Measurements from ENCODE around the gene SLAMF1.

DNA sequence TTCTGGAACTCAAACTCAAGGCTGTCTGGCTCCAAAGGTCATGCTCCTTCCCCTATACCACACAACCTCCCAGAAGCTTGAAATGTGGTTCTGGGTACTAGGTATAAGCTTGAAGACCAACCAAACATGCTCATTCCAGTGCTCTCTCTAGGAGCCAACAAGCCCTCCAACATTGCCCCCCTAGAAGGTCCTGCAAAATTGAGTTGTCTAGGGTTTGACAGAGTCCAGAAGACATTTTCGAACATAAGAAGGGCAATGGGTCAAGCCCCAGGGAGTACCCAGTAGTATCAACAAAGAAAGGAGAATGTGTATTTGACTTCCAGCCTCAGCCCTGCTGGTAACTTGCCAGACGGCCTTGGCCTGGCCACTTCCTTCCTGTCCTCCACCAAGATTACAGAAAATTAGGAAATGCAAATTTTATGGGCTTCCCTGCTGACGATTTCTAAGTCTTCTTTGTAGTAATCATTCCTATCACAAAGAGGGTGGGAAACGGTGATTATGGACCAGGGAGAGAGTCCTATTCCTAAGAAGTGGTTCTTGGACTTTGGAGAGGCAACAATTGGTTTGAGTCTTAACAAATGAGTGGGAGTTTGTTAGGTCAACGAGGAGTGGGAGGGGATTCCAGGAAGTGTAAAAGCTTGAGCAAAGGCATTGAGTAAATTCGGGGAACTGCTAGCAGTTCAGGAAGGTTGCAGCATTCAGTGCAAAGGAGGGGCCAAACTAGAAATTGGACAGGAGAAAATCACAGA is 18.7 kb upstream of the SLAMF1 start:
- TF ChIP-seq, protein P1, sequence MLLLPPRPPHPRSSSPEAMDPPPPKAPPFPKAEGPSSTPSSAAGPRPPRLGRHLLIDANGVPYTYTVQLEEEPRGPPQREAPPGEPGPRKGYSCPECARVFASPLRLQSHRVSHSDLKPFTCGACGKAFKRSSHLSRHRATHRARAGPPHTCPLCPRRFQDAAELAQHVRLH (CRISPR knock-in tag; IDR thresholded peaks at IDR 0.05; ENCODE audit: borderline replicate concordance, low read depth): no peak
- TF ChIP-seq, protein P2, sequence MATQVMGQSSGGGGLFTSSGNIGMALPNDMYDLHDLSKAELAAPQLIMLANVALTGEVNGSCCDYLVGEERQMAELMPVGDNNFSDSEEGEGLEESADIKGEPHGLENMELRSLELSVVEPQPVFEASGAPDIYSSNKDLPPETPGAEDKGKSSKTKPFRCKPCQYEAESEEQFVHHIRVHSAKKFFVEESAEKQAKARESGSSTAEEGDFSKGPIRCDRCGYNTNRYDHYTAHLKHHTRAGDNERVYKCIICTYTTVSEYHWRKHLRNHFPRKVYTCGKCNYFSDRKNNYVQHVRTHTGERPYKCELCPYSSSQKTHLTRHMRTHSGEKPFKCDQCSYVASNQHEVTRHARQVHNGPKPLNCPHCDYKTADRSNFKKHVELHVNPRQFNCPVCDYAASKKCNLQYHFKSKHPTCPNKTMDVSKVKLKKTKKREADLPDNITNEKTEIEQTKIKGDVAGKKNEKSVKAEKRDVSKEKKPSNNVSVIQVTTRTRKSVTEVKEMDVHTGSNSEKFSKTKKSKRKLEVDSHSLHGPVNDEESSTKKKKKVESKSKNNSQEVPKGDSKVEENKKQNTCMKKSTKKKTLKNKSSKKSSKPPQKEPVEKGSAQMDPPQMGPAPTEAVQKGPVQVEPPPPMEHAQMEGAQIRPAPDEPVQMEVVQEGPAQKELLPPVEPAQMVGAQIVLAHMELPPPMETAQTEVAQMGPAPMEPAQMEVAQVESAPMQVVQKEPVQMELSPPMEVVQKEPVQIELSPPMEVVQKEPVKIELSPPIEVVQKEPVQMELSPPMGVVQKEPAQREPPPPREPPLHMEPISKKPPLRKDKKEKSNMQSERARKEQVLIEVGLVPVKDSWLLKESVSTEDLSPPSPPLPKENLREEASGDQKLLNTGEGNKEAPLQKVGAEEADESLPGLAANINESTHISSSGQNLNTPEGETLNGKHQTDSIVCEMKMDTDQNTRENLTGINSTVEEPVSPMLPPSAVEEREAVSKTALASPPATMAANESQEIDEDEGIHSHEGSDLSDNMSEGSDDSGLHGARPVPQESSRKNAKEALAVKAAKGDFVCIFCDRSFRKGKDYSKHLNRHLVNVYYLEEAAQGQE (IDR thresholded peaks at IDR 0.05; ENCODE audit: borderline replicate concordance in 1 of 2, low read depth in 1 of 2, low read length in 2 of 2): no peak
- TF ChIP-seq, protein P3, sequence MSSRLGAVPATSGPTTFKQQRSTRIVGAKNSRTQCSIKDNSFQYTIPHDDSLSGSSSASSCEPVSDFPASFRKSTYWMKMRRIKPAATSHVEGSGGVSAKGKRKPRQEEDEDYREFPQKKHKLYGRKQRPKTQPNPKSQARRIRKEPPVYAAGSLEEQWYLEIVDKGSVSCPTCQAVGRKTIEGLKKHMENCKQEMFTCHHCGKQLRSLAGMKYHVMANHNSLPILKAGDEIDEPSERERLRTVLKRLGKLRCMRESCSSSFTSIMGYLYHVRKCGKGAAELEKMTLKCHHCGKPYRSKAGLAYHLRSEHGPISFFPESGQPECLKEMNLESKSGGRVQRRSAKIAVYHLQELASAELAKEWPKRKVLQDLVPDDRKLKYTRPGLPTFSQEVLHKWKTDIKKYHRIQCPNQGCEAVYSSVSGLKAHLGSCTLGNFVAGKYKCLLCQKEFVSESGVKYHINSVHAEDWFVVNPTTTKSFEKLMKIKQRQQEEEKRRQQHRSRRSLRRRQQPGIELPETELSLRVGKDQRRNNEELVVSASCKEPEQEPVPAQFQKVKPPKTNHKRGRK (CRISPR knock-in tag; IDR thresholded peaks at IDR 0.05): no peak
- TF ChIP-seq ZNF3 (CRISPR knock-in tag; IDR thresholded peaks at IDR 0.05) (no peak), YY1 (IDR thresholded peaks at IDR 0.05; ENCODE audit: insufficient read depth, insufficient replicate concordance, low read depth, low read length) (no peak), THYN1 (CRISPR knock-in tag; IDR thresholded peaks at IDR 0.05; ENCODE audit: borderline replicate concordance, low read depth) (no peak)
- TF ChIP-seq, protein P4, sequence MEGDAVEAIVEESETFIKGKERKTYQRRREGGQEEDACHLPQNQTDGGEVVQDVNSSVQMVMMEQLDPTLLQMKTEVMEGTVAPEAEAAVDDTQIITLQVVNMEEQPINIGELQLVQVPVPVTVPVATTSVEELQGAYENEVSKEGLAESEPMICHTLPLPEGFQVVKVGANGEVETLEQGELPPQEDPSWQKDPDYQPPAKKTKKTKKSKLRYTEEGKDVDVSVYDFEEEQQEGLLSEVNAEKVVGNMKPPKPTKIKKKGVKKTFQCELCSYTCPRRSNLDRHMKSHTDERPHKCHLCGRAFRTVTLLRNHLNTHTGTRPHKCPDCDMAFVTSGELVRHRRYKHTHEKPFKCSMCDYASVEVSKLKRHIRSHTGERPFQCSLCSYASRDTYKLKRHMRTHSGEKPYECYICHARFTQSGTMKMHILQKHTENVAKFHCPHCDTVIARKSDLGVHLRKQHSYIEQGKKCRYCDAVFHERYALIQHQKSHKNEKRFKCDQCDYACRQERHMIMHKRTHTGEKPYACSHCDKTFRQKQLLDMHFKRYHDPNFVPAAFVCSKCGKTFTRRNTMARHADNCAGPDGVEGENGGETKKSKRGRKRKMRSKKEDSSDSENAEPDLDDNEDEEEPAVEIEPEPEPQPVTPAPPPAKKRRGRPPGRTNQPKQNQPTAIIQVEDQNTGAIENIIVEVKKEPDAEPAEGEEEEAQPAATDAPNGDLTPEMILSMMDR (CRISPR knock-in tag; IDR thresholded peaks at IDR 0.05): no peak
